Epithelial cell of proximal tubule (primary cell): ENCODE results near the gene BTG3. TPM values are rescaled to one million over a fixed set of nuclear protein-coding genes. Genes with fewer than 3 reads are reported as not detected.

ENCODE experiments used
- DNase-seq: peaks from one replicate; pipeline ENCODE4 v3.0.0-alpha.2; 2011; ENCODE audit warnings: low read depth
- H3K4me3 ChIP-seq: 2 replicates; pipeline ENCODE4 v1.5.1; 2011; ENCODE audit warnings: low read depth, mild to moderate bottlenecking, low read length
- CTCF ChIP-seq: conservative IDR thresholded peaks from 2 replicates; pipeline ENCODE4 v1.5.1; 2012; ENCODE audit warnings: low read depth, mild to moderate bottlenecking, low read length
- total RNA-seq: library from RNA; depleted of rRNA; stranded (reverse); fragments of >200 nt; gene quantifications from 2 replicates; pipeline ENCODE4 v1.2.3, GENCODE V29; 2015

BTG3 gene
- total RNA-seq, 1 donor from 2014 or later = 101 TPM

- DNase-seq = no peak
- TF ChIP-seq CTCF = no peak
- no peak overlapping the region for H3K4me3 ChIP-seq
Observed at GRCh38 chr21:17597680-17598079, 15.0 kb downstream of the BTG3 start.

GRCh38 chr21:17590430-17590829 is 22.3 kb downstream of the BTG3 start:
- TF ChIP-seq CTCF = no peak
- no peak overlapping the region for H3K4me3 ChIP-seq
- DNase-seq = no peak

GRCh38 chr21:17585875-17586450 is 26.7 kb downstream of the BTG3 start:
- H3K4me3 ChIP-seq = no peak overlapping the region
- peak; percentile 70 for TF ChIP-seq CTCF
- peak; percentile 13 for DNase-seq

GRCh38 chr21:17583898-17584297 is 28.8 kb downstream of the BTG3 start:
- no peak for DNase-seq
- no peak for TF ChIP-seq CTCF
- H3K4me3 ChIP-seq = no peak overlapping the region

GRCh38 chr21:17580319-17580718 is 32.4 kb downstream of the BTG3 start:
- TF ChIP-seq CTCF = no peak
- H3K4me3 ChIP-seq = no peak overlapping the region
- no peak for DNase-seq

GRCh38 chr21:17578876-17579275 is 33.8 kb downstream of the BTG3 start:
- no peak overlapping the region for H3K4me3 ChIP-seq
- no peak for DNase-seq
- TF ChIP-seq CTCF = no peak

- DNase-seq = no peak
- no peak overlapping the region for H3K4me3 ChIP-seq
- TF ChIP-seq CTCF = no peak
Observed at GRCh38 chr21:17578162-17578561, 34.5 kb downstream of the BTG3 start.
